NCI-H2029 treated with DMSO at 0.1 percent for 48 hours (cell line): ENCODE measurements around the gene ACCSL.

Experiments used
- DNase-seq: peaks from one replicate; lab custom pipeline; 2025; lab: John Stamatoyannopoulos, UW

ACCSL gene

DNA sequence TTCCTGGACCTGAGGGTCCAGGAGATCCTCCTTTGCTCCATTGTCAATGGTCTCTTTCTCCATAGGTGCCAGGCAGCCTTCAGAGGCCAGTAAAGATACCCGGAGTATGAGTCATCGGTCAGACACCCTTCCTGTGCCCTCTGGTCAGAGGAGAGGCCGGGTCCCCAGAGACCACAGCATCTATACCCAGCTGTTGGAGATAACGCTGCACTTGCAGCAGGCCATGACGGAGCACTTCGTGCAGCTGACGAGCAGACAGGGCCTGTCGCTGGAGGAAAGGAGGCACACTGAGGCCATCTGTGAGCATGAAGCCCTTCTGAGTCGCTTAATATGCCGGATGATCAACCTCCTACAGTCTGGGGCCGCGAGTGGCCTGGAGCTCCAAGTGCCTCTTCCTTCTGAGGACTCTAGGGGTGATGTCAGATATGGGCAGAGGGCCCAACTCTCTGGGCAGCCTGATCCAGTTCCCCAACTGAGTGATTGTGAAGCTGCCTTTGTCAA, at the start of gene ACCSL:
Gene ACCSL, plus strand, starts transcription at position 51 of the 501 bp plus-strand sequence. Its CDS starts 56 bp downstream, at position 107.
- DNase-seq = no peak

DNA sequence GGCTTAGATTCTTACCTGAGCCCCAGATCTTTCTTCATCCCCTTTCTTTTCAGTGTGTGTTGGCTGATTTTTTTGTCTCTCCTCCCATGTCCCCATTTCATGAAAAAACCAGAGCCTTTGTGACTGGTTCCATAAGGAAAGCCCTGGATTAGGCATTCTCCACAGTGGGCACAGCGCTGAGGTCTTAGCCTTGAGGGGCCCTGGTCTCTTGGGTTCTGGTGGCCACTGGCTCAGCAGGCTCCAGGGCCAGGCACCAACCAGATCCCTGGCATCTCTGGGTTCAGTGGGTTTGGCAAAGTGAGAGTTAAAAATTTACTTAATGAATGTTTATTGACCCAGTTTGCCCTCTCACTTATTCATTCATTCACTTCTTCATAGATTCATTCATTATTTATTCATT, 49.5 kb upstream of the ACCSL start:
- no peak for DNase-seq

DNA sequence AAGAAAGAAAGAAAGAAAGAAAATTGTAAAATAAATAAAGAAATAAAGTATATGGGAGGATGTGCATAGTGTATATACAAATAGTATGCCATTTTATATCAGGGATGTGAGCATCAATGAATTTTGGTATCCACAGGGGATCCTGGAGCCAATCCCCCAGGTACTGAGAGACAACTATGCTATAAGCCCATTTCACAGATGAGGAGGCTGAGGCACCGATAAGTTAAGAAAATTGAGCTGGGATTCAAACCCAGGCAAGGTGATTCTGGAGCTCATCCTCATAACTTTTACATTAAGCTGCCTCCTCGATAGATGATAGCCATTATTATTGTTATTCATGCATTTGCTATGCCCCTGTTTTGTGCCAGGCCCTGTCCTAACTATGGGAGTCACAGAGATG, 47.0 kb upstream of the ACCSL start:
- no peak for DNase-seq

DNA sequence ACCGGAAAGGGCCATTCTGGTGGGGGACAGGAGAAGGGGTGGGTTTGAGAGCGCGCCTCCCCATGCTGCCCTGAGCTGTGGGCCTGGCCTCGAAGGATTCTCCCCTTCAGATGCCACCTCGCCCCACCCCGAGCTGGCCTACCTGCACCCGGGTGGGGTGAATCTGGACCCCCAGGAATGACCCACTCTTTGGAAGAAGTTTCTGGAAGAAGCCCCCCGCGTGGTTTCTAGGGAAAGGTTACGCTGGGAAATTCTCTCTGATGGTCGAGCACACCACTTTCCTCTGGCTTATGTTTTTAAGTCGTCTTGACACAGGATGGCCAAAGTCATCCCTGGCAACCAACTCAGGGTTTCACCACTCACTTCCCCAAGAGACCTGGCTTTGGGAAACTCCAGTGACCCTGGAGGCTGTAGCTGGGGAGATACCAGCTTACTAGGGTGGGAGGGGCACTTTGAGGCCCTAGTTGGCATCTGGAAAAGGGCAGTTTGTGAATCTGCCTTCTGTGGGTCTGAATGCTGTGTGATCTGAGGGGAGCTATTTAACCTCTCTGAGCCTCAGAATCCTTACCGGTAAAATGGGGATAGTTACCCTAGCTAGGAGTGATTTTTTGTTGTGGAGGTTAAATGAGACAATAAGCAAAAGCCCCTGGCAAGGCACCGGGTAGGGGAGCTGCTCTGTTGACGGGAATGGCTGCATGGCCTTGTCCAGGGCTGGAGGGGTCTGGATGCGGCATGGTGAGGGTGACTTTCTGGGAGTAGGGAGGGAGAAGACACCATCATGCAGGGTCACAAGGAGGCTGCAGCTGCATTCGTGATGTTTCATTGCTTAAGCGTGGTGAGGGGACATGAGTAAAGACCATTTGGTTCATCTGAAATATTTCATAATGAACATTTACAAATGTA, 45.3 kb upstream of the ACCSL start:
- DNase-seq = no peak

DNA sequence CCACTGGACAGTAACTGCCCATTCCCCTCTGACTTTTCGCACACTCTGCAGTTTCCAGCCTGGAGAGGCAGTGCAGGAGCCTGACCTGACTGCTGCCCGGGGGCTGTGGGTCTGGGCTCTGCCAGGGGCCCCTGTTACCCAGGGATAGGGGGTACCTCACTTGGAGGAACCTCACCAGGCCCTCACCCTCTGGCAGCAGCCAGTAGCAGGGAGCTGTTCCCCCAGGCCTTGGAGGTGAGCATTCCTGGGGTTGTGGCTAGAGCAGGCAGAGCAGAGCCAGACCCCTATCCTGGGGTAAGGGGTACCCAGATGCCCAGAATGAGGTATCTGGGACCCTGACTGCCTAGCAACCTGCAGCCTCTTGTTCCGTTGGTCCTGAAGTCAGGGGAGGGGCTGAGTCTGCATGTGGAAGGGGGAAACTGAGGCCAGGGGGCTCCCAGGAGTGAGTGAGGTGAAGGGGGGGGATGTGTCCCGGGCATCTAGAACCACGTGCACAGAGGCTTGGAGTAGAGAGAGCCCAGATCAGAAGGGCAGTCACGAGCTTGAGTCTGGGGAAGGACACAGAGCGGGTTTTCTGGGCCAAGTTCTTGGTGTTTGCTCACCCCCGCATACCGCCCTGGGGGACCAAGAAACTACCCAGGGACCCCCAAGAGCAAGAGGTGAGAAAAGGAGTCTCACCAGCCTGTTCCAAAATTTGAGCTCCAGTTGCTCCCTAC, 43.9 kb upstream of the ACCSL start:
- no peak for DNase-seq

DNA sequence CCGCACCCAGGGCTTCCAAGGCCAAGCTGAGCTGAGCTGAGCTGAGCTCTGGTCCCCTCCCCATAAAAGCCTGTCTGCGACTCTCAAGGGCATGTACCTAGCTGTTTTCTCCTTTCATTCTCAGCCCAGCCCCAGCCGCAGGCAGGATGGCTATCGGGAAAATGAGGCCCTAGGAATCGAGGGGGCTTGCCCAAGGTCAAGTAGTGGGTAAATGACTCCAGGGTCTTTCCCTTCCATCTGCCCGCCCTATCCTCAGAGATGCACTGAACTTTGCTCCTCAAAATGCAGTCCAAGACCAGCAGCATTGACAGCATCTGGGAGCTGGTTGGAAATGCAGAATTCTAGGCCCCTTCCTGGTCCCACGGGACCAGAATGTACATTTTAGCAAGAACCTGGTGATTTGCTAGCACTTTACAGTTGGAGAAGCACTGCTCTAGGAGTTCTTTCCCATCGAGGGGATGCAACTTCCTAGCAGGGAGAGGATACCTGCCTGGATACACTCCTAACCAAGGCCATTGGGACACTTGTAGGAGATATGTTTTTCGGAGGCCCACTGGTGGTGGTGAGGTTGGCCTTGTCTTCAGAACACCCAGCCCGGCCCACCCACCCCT, 43.2 kb upstream of the ACCSL start:
- no peak for DNase-seq

DNA sequence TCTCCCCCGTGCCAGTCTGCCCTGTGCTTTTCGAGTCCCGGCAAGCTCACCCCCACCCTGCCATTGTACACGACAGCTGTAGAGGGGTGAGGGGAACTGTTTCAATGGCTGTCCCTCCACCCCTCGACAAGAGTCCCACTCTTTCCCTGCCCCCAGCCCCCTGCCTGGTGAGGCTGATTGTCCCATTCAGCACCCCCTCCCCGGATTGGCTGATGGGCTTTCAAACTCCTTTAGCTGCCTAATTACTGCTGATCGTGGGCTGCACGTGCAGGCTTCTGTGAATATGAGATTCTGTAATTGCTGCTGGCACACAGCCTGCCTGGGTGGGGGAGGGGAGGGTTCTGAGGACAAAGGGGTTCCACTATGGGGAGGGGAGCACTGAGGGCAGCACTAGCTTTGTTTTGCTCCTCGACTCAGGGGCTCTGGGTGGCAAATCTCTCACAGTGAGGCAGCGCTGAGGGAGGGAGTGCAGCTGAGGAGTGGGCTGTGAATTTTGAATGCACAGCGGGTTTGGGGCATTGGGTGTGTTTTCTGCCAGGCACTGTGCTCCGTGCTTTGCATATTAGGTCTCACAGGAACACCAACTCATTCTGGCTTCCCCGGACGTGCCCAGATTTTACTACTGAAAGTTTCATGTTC, 42.6 kb upstream of the ACCSL start:
- DNase-seq = no peak

DNA sequence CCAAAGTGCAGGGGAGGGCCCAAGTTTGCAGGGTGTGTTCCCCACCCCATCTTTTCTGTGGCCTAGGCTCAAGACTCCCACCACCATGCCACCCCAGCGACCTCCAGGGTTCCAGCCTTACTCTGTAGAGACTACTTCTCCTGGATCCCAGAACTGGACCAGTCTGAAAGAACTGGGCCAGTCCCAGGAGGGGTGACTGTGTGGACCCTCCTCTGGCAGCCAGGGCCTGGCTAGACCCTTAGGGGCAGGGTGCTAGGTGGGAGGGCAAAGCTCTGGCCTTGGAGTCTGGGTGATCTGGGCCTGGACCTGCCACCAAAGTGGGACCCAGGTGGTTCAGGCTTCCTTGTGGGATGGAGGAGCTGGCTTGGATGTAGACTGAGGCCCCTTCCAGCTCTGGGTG, 41.8 kb upstream of the ACCSL start:
- DNase-seq = no peak

DNA sequence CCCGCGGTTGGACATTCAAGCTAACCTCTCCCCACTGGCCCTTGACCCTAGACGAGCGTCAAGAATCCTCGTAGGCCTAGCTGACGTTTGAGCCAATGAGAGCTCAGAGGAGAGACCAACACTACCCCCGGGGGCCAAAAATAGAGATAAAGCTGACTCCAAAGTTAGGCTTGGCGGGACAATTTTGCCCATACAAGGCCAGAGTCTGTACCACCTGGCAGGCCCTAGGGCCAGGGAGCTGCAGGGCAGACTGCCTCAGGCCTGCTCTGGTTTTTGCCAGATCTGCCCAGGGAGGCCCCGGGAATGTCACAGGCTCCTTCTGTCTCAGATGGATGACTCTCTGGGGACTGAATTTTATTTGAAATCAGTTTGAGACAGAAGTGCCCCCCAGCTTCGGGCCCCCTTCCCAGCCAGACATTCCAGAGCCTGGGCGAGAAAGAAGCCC, 40.8 kb upstream of the ACCSL start:
- DNase-seq = no peak

DNA sequence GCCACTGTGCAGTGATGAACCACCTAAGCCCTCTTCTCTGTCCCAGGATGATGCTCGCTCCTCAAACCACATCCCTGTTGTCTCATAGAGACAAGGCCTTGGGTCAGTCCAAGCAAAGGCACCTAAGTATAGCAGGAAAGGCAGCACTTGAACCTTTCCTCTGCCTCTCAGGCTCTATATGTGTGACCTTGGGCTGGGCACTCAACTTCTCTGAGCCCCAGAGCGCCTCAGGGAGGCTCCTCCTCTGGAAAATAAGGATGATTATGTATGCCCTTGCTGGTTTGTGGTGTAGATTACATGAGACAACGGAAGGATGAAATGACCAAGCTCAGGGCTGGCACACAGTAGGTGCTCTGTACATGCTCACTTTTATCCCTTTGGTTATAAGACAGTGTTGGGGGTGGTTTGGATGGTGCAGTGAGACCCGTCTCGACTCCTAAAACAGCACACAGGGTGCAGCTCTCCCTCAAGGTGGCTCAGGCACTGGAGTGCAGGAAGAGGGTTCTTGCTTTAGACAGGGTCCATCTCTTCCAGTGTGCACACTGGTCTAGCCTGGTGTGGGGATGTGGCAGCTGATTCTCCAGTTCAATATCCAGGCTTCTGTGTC, 40.2 kb upstream of the ACCSL start:
- no peak for DNase-seq

DNA sequence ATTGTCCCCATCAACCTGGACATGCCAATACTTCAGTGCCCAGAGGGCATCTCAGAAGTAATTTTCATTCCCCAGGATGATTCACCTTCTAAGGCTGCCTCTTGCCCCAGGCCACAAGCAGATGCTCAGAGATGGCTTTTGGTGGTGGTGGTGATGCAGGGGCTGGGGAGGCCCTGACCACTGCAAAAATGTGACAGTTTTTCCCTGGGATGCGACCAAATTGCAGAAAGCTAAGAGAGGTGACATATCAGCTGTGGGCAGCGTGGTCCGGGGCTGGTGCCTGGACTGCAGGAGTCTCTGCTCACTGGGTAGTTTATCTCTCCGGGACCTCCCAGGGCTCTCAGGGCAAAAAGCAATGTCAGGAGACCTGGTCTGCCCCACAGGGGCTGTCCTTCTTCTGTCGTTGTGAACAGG, 39.7 kb upstream of the ACCSL start:
- DNase-seq = no peak

DNA sequence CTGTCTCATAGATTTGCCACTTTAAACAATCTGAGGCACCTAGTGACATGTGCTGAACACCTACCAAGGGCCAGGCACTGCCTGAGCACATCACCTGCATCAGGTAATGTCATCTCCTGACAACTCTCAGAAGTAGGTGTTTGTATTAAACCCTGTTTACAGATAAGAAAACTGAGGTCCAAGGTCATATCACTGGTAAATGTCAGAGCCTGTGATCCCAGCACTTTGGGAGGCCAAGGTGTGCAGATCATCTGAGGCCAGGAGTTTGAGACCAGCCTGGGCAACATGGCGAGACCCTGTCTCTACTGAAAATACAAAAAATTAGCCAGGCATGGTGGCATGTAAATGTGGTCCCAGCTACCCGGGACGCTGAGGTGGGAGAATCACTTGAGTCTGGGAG, 39.1 kb upstream of the ACCSL start:
- DNase-seq = no peak

DNA sequence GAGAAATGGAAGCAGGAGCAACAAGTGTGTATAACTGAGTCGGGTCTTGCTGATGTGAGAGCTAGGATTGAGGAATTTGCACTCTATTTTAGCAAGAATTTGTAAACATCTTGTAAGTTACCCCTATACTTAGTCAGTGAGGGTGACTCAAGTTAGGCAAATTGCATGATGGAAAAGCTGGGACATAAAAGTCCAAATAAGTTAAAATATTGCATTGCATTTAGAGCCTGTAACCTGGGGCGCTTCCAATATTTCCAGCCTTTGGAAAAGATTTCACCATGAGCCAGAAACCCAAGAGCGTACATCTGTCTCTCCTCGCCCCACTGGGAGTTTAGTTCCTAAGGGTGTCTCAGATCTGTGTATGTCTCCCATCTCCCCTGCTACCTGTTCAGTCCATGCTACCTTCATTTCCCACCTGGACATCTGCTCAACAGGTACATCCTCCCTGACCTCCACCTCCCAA, 37.0 kb upstream of the ACCSL start:
- DNase-seq = no peak

DNA sequence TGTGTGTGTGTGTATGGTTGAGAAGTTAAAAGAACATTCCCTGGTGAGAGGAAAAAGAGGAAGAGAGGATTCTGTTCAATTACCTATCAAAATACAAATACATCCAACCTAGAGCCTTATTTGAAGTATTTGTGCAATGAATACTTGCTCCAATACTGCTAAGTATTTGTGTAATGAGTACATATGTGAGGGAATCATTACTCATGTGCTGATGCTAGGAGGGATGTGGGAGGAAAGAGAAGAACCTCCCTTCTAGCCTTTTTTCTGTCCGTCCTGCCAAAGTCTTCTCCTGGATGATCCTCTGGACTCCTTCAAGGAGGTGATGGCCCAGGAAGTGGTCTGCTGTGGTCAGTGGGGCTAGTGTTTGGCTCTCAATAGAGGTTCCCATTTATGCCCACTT, 36.0 kb upstream of the ACCSL start:
- DNase-seq = no peak

DNA sequence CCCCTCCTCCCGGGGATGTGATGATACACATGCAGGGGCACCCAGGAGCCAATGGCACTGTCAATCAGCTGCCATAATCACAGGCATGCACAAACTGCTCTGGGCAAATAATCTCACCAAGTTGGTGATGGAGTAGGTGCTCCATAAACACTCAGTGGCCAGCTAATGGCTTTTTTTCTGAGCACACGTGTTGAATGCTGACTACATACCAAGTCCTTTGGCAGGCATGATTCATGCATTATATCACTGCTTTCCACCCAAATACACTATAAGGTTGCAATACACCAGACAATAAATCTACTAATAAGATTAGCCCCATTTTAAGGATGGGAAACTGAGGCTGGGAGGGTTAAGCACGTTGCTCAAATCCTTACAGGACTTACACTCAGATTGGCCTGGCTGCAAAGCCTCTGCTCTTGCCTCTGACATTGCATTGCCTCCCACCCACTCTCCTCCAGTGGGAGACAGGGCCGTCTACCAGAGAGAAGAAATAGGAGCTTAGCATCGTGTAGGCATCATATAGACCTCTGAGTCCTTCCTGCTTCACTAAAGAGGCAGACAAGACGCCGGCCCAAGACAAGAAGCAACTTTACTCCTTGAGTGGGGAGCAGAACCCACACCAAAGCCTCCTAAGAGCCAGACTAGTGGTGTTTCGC, 32.7 kb upstream of the ACCSL start:
- no peak for DNase-seq

DNA sequence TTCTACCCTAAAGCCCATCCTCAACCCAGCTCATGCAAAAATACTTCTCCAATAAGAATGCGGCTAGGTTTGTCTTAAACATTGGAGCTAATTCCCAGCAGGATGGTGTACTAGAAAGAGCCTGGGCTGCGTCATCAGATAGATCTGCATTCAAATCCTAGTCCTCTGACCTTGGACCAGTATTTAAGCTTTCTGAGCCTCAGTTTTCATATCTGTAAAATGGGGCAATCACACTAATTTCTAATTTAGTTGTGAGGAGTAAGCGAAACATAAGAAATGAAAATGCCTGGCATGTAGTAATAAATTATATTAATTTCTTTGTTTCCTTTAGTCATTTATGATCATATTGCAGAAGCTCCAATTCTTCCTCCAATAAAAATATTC, 32.2 kb upstream of the ACCSL start:
- DNase-seq = no peak

DNA sequence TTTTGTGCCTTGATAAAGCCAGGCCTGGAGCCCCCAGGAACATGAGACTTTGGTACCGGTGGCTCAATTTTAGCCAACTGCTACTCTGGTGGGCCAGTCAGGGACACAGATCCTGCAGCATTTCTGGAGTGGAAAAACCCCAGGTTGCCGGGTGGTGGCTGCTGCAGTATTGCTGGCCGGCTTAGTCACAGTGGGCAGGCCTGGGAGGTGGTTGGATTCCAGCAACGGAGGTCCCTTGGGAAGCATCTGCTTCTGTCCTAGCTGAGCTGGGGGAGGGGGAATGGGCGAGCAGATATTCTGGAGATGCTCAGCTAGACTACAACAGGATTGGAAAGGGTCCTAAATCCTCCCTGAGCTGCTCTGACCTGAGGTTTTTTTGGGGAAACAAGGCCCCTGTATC, 31.6 kb upstream of the ACCSL start:
- no peak for DNase-seq

DNA sequence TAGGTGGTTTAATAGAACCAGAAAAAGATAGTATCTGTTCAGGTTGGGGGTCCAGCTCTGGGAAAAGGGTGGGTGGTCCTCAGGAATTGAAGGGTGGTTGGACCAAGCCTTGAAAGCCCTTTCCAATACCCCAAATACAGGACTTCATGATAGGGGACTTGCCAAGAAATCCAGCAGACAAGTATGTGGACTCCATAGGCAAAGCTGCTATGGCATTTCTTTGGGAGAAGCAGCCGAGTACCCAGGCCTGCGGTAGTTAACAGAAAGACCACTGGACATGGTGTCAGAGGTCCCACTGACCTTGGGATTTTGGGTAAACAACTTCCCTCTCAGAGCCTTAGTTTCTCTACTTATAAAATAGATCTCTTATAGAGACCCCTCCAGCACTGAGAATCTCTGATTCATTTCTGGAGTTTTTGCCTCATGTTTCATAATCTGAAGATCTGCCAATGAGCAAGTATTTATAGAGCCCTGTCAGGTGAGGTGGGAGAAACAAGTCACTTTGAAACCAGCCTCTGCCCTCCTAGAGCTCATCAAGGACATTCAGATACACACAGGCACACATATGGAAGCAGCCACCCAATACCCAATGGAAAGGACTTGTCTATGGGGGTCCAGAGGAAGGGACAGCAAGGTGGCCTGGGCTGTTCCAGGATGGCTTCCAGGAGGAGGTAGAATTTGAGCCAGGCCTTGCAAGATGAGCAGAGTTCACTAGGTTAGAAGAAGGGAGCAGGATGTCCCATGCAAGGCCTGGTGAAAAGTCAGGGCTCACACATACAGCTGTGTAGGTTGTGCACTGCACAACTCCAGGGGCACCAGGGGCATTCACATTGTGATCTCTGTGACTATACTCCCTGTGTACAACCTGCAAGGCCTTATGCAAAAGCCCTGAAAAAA, 31.0 kb upstream of the ACCSL start:
- DNase-seq = no peak

DNA sequence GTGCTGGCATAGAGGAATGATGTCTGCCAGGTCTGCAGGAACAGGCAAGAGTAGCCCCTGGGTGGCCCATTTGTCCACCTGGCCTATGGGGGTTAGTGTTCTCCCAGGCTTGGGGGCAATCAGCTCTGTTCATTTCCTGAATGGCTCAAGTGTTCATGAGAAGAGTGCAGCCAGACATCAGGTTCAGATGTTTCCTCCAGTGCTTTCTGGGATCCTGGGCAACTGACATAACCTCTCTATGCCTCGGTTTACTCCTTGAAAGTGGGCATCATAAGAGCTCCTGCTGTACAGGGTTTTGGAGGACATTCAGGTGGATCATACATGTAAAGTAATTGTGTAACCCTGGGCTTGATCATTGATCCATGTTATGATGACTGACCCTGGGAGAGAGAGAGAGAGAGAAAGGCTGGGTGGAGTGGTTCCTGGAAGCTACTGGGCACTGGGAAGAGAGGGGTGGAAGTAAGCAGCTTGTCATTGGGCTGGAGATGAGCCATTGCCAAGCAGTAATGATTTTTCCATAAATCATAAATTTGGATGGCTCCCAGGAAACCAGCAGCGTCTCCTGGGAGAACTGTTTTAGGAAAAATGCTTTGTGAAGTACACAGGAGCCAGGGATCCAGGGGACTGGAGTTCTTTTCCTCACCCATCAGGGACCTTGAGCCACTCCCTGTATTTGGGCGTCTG, 30.2 kb upstream of the ACCSL start:
- no peak for DNase-seq

DNA sequence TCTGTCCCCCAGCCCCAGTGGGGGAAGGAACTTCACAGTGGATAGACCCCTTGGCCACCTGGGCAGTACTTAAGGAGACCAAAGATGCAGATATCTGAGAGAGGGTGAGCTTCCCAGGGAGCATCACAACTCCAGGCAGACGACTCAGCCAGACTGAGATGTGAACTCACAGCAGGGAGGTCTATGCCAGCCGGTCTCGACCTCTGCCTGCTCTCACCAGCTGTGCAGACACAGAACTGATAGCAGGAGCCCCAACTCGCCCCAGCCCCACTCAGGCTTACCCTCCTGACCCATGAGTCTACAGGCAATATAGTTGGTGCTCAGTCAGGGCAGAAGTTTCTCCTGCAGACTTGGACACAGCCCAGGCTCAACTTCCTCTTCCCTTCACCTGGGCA, 29.7 kb upstream of the ACCSL start:
- no peak for DNase-seq
